SU-DHL-6 (cell line): ENCODE results near the gene RIMS4.

Experiments used
- H2AFZ ChIP-seq: fragments of 200-600 bp; sonication (generic); 2 replicates; pipeline ENCODE4 v1.6.1; 2014; ENCODE audit warnings: low read depth, mild to moderate bottlenecking, moderate library complexity, mixed read lengths, antibody characterized with exemption, low read length; ENCODE audit not compliant: severe bottlenecking
- H3F3A ChIP-seq: fragments of 200-600 bp; shearing (Covaris generic); 2 replicates; pipeline ENCODE4 v1.6.0; 2016; ENCODE audit warnings: antibody characterized with exemption, mild to moderate bottlenecking; ENCODE audit not compliant: insufficient read depth
- H3K27ac ChIP-seq: fragments of 200-600 bp; sonication (generic); 2 replicates; pipeline ENCODE4 v1.5.1; 2016; ENCODE audit warnings: low read depth, mild to moderate bottlenecking, low read length, moderate library complexity, mixed read lengths
- H3K27me3 ChIP-seq: fragments of 200-600 bp; sonication (generic), shearing (Covaris generic); 2 replicates; pipeline ENCODE4 v1.6.0; 2014; ENCODE audit warnings: mild to moderate bottlenecking, low read length
- H3K36me3 ChIP-seq: fragments of 200-600 bp; sonication (generic); 2 replicates; pipeline ENCODE4 v1.6.1; 2014; ENCODE audit warnings: mild to moderate bottlenecking, low read length, mixed read lengths
- H3K4me2 ChIP-seq: fragments of 300-600, 200-600 bp; shearing (Covaris generic), sonication (generic); 2 replicates; pipeline ENCODE4 v1.6.0; 2014; ENCODE audit warnings: low read length, low read depth, mild to moderate bottlenecking; ENCODE audit not compliant: poor library complexity, severe bottlenecking
- H3K4me3 ChIP-seq: fragments of 200-600 bp; sonication (generic); 2 replicates; pipeline ENCODE4 v1.5.1; 2014; ENCODE audit warnings: antibody characterized with exemption, low read length, mild to moderate bottlenecking, mixed read lengths; ENCODE audit not compliant: insufficient read depth, poor library complexity, severe bottlenecking
- H3K79me2 ChIP-seq: fragments of 200-600 bp; sonication (generic); 2 replicates; pipeline ENCODE4 v1.6.1; 2014; ENCODE audit warnings: mild to moderate bottlenecking, low read length, moderate library complexity; ENCODE audit not compliant: insufficient read depth
- H3K9ac ChIP-seq: fragments of 200-600 bp; sonication (generic); 2 replicates; pipeline ENCODE4 v1.7.0; 2014; ENCODE audit warnings: mild to moderate bottlenecking, low read length
- H3K9me2 ChIP-seq: fragments of 200-600 bp; sonication (generic); replicated peaks from 2 replicates; pipeline ENCODE4 v1.6.1; 2014; ENCODE audit warnings: low read length; ENCODE audit not compliant: insufficient read depth
- H3K9me3 ChIP-seq: fragments of 200-600 bp; sonication (generic); 2 replicates; pipeline ENCODE4 v1.6.1; 2014; ENCODE audit warnings: low read length, mixed read lengths; ENCODE audit not compliant: insufficient read depth
- H4K20me1 ChIP-seq: fragments of 200-600 bp; sonication (generic); 2 replicates; pipeline ENCODE4 v1.6.1; 2014; ENCODE audit warnings: low read depth, mild to moderate bottlenecking, antibody characterized with exemption, low read length, moderate library complexity, mixed read lengths
- EZH2phosphoT487 ChIP-seq: fragments of 200-600 bp; sonication (generic), shearing (Covaris generic); conservative IDR thresholded peaks from 2 replicates; pipeline ENCODE4 v1.6.1; 2018; ENCODE audit warnings: mild to moderate bottlenecking, antibody characterized with exemption, low read length, moderate library complexity, mixed read lengths
- TF ChIP-seq, protein P1 (sequence below): fragments of 200-600 bp; sonication (generic); IDR thresholded peaks from one replicate; pipeline ENCODE4 v1.5.1; 2017; ENCODE audit warnings: antibody characterized with exemption, mild to moderate bottlenecking, low read length, moderate library complexity; ENCODE audit not compliant: insufficient read depth, poor library complexity, severe bottlenecking

The RIMS4 gene

DNA sequence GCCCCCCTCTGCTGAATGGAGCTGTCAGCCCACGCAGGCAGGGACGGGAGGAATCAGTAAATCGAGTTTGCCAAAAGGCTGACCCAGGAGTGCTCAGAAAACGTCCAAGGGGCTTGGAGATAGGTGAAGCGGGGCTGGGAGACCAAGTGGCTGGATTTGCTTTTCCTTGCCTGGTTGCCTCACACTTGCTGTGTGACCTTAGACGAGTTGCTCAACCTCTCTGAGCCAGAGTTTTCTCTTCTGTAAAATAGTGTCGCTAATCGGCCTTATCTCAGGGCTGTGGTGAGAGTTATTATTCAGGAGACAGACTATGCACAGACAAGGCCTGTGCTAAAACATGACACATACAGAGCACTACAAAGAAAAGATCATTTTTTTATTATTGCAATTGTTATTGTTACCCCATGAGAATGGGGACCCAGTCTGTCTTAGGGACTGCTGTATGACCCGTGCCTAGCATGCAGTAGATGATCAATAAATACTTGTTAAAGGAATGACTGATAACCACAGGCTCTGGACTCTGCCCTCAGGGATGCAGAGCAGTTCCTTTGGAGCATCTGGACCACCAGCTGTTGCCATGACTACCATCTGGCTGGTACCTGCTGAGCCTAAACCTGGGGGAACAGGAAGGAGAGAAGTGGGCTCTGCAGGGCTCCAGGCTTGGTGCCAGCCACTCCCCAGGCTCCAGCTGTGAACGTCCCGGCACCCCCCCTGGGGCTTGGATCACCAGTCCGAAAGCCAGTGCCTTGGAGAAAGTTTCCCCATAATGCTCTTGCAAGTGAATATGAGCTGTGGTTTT is 63.8 kb downstream of the RIMS4 start:
- Histone ChIP-seq H3K4me3 (no peak overlapping the region), H3K36me3 (no peaks in the 10 kb centered on the region), H3K9me3 (no peaks in the 10 kb centered on the region), H2AFZ (no peak overlapping the region), H3F3A (no peaks in the 10 kb centered on the region), H3K9me2 (no peaks in the 10 kb centered on the region), H3K9ac (no peak overlapping the region), H3K27me3 (no peaks in the 10 kb centered on the region), H3K4me2 (peak overlapping the region; percentile 35), H3K27ac (no peak overlapping the region), H3K79me2 (no peaks in the 10 kb centered on the region), H4K20me1 (no peaks in the 10 kb centered on the region)
- no peak for TF ChIP-seq EZH2phosphoT487
- TF ChIP-seq, protein P1, sequence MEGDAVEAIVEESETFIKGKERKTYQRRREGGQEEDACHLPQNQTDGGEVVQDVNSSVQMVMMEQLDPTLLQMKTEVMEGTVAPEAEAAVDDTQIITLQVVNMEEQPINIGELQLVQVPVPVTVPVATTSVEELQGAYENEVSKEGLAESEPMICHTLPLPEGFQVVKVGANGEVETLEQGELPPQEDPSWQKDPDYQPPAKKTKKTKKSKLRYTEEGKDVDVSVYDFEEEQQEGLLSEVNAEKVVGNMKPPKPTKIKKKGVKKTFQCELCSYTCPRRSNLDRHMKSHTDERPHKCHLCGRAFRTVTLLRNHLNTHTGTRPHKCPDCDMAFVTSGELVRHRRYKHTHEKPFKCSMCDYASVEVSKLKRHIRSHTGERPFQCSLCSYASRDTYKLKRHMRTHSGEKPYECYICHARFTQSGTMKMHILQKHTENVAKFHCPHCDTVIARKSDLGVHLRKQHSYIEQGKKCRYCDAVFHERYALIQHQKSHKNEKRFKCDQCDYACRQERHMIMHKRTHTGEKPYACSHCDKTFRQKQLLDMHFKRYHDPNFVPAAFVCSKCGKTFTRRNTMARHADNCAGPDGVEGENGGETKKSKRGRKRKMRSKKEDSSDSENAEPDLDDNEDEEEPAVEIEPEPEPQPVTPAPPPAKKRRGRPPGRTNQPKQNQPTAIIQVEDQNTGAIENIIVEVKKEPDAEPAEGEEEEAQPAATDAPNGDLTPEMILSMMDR = no peak

DNA sequence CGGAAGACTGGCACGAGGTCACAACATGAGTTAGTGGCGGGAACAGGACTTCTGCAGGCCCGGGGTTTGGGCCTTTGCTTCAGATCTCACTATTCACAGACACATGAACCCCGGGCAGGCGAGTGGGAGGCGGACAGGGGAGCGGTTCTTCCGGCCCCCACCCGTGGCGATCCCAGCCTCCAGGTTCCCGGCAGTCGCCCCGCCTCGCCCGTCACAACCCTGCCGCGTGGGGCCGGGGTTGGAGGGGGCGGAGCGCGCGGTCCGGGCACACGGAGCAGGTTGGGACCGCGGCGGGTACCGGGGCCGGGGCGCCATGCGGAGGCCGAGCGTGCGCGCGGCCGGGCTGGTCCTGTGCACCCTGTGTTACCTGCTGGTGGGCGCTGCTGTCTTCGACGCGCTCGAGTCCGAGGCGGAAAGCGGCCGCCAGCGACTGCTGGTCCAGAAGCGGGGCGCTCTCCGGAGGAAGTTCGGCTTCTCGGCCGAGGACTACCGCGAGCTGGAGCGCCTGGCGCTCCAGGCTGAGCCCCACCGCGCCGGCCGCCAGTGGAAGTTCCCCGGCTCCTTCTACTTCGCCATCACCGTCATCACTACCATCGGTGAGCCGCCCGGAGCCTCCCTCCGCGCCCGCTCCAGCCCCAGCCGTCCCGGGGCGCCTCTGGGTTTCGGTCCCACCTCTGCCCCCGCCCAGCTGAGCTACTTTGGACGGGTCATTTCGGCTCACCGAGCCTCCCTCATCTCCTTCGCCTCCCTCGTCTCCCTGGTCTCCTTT is 64.6 kb downstream of the RIMS4 start, which contains the start of gene KCNK15:
TSS of gene KCNK15 (plus strand) at position 268 of the 769 bp plus-strand sequence. CDS start at position 314, 46 bp downstream.
- H3K36me3 ChIP-seq = no peaks in the 10 kb centered on the region
- no peak within 1 kb of the TSS for H3K4me3 ChIP-seq
- H3K9ac ChIP-seq = no peak within 1 kb of the TSS
- no peaks in the 10 kb centered on the region for H3K9me2 ChIP-seq
- no peaks in the 10 kb centered on the region for H3K79me2 ChIP-seq
- TF ChIP-seq EZH2phosphoT487 = 0 out of 2 replicates have a peak, but pooled peaks have one; percentile 67
- TF ChIP-seq, protein P1 = no peak
- no peak within 1 kb of the TSS for H3K27ac ChIP-seq
- H3K9me3 ChIP-seq = no peaks in the 10 kb centered on the region
- no peaks in the 10 kb centered on the region for H4K20me1 ChIP-seq
- no peak within 1 kb of the TSS for H2AFZ ChIP-seq
- H3K4me2 ChIP-seq = peak within 1 kb of the TSS; percentile 35
- H3F3A ChIP-seq = no peaks in the 10 kb centered on the region
- no peaks in the 10 kb centered on the region for H3K27me3 ChIP-seq

DNA sequence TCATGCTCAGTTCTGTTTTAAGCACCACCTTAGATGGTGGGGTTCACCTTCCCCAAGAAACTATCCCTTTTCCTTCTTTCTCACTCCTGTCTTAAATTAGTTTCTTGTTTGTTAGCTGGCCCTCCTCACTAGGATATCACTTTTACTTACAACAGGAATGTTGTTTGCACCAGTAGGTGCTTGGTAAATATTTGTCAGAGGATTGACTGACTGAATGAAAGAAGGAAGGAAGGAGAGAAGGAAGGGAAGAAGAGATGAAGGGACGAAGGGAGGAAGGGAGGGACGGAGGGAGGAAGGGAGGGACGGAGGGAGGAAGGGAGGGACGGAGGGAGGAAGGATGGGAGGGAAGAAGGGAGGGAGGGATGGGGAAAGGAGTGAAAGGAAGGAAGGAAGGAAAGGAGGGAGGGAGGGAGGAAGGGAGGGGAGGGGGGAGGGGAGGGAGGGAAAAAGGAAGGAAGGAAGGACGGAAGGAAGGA is 65.2 kb downstream of the RIMS4 start:
- Histone ChIP-seq H3K9me2 (no peaks in the 10 kb centered on the region), H4K20me1 (no peaks in the 10 kb centered on the region), H2AFZ (no peak overlapping the region), H3K27ac (no peak overlapping the region), H3K9me3 (no peaks in the 10 kb centered on the region), H3K4me2 (no peak overlapping the region), H3F3A (no peaks in the 10 kb centered on the region), H3K79me2 (no peaks in the 10 kb centered on the region), H3K9ac (no peak overlapping the region), H3K36me3 (no peaks in the 10 kb centered on the region), H3K4me3 (no peak overlapping the region), H3K27me3 (no peaks in the 10 kb centered on the region)
- no peak for TF ChIP-seq EZH2phosphoT487
- TF ChIP-seq, protein P1 = no peak
